ENCODE measurements around the gene KDM1B.
"Not testable (repeated sequence)": the region's sequence is repeated elsewhere in the genome, so short reads cannot be mapped to it uniquely, and the experiment has no call there.

The KDM1B gene

GRCh38 chr6:18215436-18215835, 60.2 kb downstream of the KDM1B start:
- CTCF ChIA-PET, result no interaction called here
- DNase-seq (ENCODE audit: low spot score), result no peak
- POLR2A ChIA-PET (ENCODE audit: low non-redundant PET), result no interaction called here
- H3K27ac ChIP-seq, result no peak overlapping the region; the same call in 1 of the 2 replicates
- no peak for TF ChIP-seq CTCF (conservative IDR thresholded peaks at IDR 0.05; ENCODE audit: low read depth)

GRCh38 chr6:18216411-18216810, 61.2 kb downstream of the KDM1B start:
- ChIA-PET POLR2A (ENCODE audit: low non-redundant PET) (no interaction called here), CTCF (no interaction called here)
- peak; percentile 44 for DNase-seq (ENCODE audit: low spot score)
- H3K27ac ChIP-seq, result no peak overlapping the region
- no peak for TF ChIP-seq CTCF (conservative IDR thresholded peaks at IDR 0.05; ENCODE audit: low read depth)

- no peak for DNase-seq (ENCODE audit: low spot score)
- H3K27ac ChIP-seq, result no peak overlapping the region
- no peak for TF ChIP-seq CTCF (conservative IDR thresholded peaks at IDR 0.05; ENCODE audit: low read depth)
- CTCF ChIA-PET, result interaction anchor here (0.8 kb wide), 1 partner anchor 110 kb away, joined by 3 read pairs; no protein-coding TSS in a partner anchor
- POLR2A ChIA-PET (ENCODE audit: low non-redundant PET), result no interaction called here
Observed at GRCh38 chr6:18218233-18218632, 63.0 kb downstream of the KDM1B start.

GRCh38 chr6:18219591-18219990, 64.4 kb downstream of the KDM1B start:
- no peak for TF ChIP-seq CTCF (conservative IDR thresholded peaks at IDR 0.05; ENCODE audit: low read depth)
- no peak for DNase-seq (ENCODE audit: low spot score)
- CTCF ChIA-PET, result interaction anchor here (0.7 kb wide), 1 partner anchor 132 kb away, joined by 3 read pairs; no protein-coding TSS in a partner anchor

GRCh38 chr6:18221288-18221615, 66.0 kb downstream of the KDM1B start:
- TF ChIP-seq CTCF (conservative IDR thresholded peaks at IDR 0.05; ENCODE audit: low read depth), result no peak
- ChIA-PET POLR2A (ENCODE audit: low non-redundant PET) (no interaction called here), CTCF (no interaction called here)
- DNase-seq (ENCODE audit: low spot score), result no peak
- H3K27ac ChIP-seq, result no peak overlapping the region

More at GRCh38 chr6:18219591-18219990, 64.4 kb downstream of the KDM1B start:
- peak overlapping the region; percentile 33; the same call in 1 of the 2 replicates for H3K27ac ChIP-seq
- POLR2A ChIA-PET (ENCODE audit: low non-redundant PET), result no interaction called here

- CTCF ChIA-PET; DNase-seq (ENCODE audit: low spot score); POLR2A ChIA-PET (ENCODE audit: low non-redundant PET): not testable (repeated sequence)
- 0 out of 2 replicates have a peak overlapping the region, but pooled peaks have one; percentile 15 for H3K27ac ChIP-seq
Observed at GRCh38 chr6:18226451-18227105, 71.4 kb downstream of the KDM1B start.

- H3K27ac ChIP-seq; CTCF ChIA-PET; DNase-seq (ENCODE audit: low spot score); POLR2A ChIA-PET (ENCODE audit: low non-redundant PET): not testable (repeated sequence)
Observed at GRCh38 chr6:18227166-18227565, 71.9 kb downstream of the KDM1B start.

- POLR2A ChIA-PET (ENCODE audit: low non-redundant PET); H3K27ac ChIP-seq; DNase-seq (ENCODE audit: low spot score); CTCF ChIA-PET: not testable (repeated sequence)
Observed at GRCh38 chr6:18228590-18228989, 73.4 kb downstream of the KDM1B start.

GRCh38 chr6:18231856-18232255, 76.6 kb downstream of the KDM1B start:
- POLR2A ChIA-PET (ENCODE audit: low non-redundant PET); H3K27ac ChIP-seq; CTCF ChIA-PET; DNase-seq (ENCODE audit: low spot score): not testable (repeated sequence)

GRCh38 chr6:18233770-18234169, 78.5 kb downstream of the KDM1B start:
- H3K27ac ChIP-seq; CTCF ChIA-PET; DNase-seq (ENCODE audit: low spot score); POLR2A ChIA-PET (ENCODE audit: low non-redundant PET): not testable (repeated sequence)

Measured in RWPE1 (cell line).